HG03432 (cell line): ENCODE data around the gene F12.
A peak's percentile ranks its signal among the peaks of the same experiment; 100 is the strongest.
"Not testable (repeated sequence)": the region's sequence is repeated elsewhere in the genome, so short reads cannot be mapped to it uniquely, and the experiment has no call there.

Source experiments
- ATAC-seq: cut with Tn5 transposase; IDR thresholded peaks from one replicate; pipeline ENCODE4 v1.9.1; 2021; ENCODE audit warnings: mild to moderate bottlenecking, moderate library complexity; ENCODE audit not compliant: unreplicated experiment

Gene F12

DNA sequence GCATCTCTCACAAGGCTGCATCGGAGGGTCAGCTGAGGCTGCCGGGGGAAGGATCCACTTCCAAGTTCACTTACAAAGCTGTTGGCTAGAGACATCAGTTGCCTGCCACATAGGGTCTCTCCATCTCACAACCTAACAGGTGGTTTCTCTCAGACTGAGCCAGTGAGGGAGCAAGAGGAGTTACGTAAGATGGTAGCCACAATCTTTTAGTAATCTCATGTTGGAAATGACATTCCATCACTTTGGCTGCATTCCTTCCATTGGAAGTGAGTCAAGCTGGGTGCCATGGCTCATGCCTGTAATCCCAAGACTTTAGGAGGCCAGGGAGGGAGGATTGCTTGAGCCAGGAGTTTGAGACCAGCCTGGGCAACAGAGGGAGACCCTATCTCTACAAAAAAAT lies 9.7 kb upstream of the F12 start:
- ATAC-seq: no peak

DNA sequence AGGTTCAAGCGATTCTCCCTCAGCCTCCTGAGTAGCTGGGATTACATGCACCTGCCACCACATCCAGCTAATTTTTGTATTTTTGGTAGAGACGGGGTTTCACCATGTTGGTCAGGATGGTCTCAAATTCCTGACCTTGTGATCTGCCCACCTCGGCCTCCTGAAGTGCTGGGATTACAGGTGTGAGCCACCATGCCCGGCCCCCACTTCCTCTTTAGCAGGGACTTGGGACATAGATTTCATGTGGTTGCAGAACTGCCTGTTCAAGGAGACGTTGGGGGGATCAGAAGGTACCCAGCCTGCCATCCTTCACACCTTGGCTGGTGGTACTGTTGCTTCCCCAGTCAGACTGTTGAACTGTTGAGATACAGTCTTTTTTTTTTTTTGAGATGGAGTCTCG lies 7.7 kb upstream of the F12 start:
- ATAC-seq: not testable (repeated sequence)

DNA sequence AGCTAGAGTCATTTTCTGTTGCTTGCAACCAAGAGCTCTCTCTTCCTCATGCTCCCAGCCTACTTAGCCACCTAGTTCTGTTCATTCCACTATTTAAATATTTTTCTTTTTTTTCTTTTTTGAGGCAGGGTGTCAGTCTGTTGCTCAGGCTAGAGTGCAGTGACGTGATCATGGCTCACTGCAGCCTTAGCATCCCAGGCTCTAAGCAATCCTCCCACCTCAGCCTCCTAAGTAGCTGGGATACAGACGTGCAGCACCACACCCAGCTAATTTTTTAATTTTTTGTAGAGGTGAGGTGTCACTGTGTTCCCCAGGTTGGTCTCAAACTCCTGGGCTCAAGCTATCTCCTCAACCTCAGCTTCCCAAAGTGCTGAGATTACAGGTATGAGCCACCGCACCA lies 5.1 kb upstream of the F12 start:
- no peak for ATAC-seq

- ATAC-seq: peak; percentile 77
Measured at GRCh38 chr5:177412603-177413233, 3.4 kb upstream of the F12 start.

DNA sequence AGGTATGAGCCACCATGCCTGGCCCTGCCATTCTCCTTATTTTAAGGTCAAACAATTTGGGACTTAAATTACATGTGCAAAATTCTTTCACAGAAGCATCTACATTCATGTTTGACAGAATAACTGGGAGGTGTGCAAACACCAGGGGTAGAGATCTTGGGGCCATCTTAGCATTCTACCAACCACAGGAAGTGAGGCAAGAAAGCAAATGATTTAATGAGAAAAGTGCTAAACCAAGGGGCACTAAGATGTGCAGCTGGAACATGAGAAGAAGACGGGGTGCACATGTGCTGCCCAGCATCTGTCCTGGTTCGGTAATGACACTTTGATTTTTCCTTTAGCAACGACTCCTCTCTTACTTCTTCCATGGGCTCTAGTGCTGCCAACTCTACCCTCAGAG lies 1.2 kb upstream of the F12 start:
- ATAC-seq: no peak

- no peak for ATAC-seq
Measured at GRCh38 chr5:177405805-177406204, 3.6 kb downstream of the F12 start.

GRCh38 chr5:177405312-177405711 lies 4.1 kb downstream of the F12 start:
- ATAC-seq: no peak

- no peak for ATAC-seq
Measured at GRCh38 chr5:177404641-177405179, 4.7 kb downstream of the F12 start.

GRCh38 chr5:177403792-177404640 lies 5.3 kb downstream of the F12 start:
- peak; percentile 83 for ATAC-seq

DNA sequence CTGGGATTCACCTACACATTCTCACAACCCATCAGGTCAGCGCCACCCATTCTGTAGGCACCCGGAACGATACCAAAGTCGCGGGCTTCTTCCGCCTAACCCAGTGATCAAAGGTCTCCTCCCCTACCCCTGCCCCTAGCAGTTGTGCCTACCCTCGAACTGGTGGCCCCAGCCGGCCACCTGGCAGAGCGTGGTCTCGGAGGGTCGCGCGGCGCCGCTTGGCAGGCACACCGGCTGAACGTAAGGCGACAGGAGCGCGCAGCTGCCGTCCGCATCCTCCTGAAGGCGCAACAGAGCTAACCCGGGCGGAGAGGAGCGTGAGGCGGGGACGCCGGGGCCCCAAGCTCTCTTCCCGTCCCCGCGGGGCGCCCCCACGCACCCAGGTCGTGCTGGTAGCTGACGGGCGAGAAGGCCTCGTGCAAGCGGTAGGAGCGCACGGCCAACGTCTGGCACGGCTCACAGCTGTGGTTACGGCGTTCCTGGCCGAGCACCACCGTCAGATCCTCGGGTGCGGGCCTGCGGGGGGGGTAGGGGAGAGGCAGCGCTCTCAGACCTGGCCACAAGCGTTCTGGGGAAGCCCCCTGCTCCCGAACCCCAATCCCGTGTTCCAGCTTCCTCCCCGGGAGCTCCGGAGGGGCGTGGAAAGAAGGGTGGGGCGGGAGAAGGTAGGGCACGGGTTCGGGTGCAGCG lies 6.1 kb downstream of the F12 start:
- peak; percentile 25 for ATAC-seq

GRCh38 chr5:177402271-177403043 lies 6.9 kb downstream of the F12 start:
- peak; percentile 24 for ATAC-seq

- ATAC-seq: no peak
Measured at GRCh38 chr5:177399997-177400868, 9.1 kb downstream of the F12 start, which contains the start of gene PFN3. Gene PFN3, minus strand, starts transcription at chr5:177400661. Its CDS starts 85 bp downstream, at chr5:177400576.

- no peak for ATAC-seq
Measured at GRCh38 chr5:177397875-177398390, 11.4 kb downstream of the F12 start.

- ATAC-seq: no peak
Measured at GRCh38 chr5:177396807-177397206, 12.6 kb downstream of the F12 start.

DNA sequence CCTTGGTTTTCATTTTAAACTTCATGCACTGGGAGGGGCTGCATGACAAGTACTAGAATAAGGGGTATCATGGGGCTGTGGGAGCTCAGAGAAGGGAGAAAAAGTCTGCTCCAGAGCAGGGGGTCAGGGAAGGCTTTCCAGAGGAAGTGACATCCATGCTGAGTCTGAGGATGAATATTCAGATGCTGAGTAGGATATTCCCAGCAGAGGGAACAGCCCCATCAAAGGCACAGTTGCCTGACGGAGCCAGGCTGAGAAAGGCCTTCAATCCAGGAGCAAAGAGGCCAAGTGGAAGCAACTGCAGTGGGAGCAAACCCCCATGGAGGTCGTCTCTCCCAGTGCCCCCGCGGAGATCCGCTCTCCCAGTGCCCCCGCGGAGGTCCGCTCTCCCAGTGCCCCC lies 13.3 kb downstream of the F12 start:
- ATAC-seq: no peak

DNA sequence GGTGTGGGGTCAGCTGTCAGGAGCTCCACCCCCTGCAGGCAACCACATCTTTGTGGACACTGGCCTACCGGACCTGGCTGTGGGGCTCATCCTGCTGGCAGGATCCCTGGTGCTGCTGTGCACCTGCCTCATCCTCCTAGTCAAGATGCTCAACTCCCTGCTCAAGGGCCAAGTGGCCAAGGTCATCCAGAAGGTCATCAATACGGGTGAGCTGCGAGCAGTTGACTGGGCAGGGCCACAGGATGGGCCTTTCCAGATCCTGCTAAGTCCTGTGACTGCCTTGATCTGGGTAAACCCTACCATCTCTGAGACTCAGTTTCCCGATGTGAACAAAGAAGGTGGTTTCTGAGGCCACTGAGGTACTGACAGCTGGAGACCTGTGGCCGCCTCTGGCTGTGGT lies 15.4 kb downstream of the F12 start:
- no peak for ATAC-seq

DNA sequence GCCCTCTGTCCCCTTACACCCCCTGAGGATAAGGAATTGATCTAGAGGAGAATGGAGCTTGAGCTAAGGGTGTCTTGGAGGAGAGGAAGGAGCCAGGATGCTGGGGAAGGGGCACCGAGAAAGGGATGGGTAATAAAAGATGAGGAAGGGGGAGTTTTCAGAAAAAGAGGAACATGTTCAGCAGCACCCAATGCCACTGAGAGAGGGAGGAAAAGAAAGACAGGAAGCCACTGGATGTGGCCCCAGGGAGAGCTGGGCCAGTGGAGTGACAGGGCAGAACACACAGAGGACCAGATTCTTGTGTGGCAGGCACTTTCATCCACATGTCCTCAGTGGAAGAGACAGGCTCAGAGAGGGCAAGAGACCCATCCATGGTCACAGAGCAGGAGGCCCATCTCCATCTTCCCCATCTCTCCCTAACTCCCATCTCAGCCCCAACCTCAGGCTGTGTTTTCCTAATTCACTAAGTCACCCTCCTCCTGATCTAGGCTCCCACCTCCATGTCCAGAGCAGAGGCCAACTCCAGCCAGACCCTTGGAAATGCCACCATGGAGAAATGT lies 16.1 kb downstream of the F12 start:
- no peak for ATAC-seq

GRCh38 chr5:177392765-177393164 lies 16.6 kb downstream of the F12 start:
- ATAC-seq: no peak
